ENCODE results near the gene COLQ. TPM values are rescaled to one million over a fixed set of nuclear protein-coding genes. Genes with fewer than 3 reads are reported as not detected.

Gene COLQ
- total RNA-seq, 4 donors from 2014 or later: 1.9 to 10.2 (median 3.6) TPM

- no peak for DNase-seq (ENCODE audit: low spot score in 2 of 2)
- no peaks in the 10 kb centered on the region for H3K4me1 ChIP-seq
- H3K36me3 ChIP-seq: peaks cover 0 to 71% (median 0%) of the 10 kb centered on the region in 3 donors
- H3K27ac ChIP-seq: no peak overlapping the region
- 88 to 90% methylated on average over 18 of the region's 18 CpGs for WGBS, 2 donors
- H3K4me3 ChIP-seq: no peak overlapping the region
- no peaks in the 10 kb centered on the region for H3K9me3 ChIP-seq
- TF ChIP-seq POLR2A (IDR thresholded peaks at IDR 0.05): no peak
- TF ChIP-seq, protein P1, sequence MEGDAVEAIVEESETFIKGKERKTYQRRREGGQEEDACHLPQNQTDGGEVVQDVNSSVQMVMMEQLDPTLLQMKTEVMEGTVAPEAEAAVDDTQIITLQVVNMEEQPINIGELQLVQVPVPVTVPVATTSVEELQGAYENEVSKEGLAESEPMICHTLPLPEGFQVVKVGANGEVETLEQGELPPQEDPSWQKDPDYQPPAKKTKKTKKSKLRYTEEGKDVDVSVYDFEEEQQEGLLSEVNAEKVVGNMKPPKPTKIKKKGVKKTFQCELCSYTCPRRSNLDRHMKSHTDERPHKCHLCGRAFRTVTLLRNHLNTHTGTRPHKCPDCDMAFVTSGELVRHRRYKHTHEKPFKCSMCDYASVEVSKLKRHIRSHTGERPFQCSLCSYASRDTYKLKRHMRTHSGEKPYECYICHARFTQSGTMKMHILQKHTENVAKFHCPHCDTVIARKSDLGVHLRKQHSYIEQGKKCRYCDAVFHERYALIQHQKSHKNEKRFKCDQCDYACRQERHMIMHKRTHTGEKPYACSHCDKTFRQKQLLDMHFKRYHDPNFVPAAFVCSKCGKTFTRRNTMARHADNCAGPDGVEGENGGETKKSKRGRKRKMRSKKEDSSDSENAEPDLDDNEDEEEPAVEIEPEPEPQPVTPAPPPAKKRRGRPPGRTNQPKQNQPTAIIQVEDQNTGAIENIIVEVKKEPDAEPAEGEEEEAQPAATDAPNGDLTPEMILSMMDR (IDR thresholded peaks at IDR 0.05): no peak
- no peak for TF ChIP-seq EP300 (IDR thresholded peaks at IDR 0.05)
- no peaks in the 10 kb centered on the region for H3K27me3 ChIP-seq
Measured at GRCh38 chr3:15451216-15452113, 70.0 kb downstream of the COLQ start.

GRCh38 chr3:15450438-15451215 lies 70.9 kb downstream of the COLQ start:
- no peaks in the 10 kb centered on the region for H3K4me1 ChIP-seq
- H3K36me3 ChIP-seq: peaks cover 0 to 63% (median 0%) of the 10 kb centered on the region in 3 donors
- DNase-seq (ENCODE audit: low spot score in 2 of 2): no peak
- 85 to 90% methylated on average over 12 of the region's 12 CpGs for WGBS, 2 donors
- H3K27me3 ChIP-seq: no peaks in the 10 kb centered on the region
- no peak for TF ChIP-seq EP300 (IDR thresholded peaks at IDR 0.05)
- TF ChIP-seq, protein P1 (IDR thresholded peaks at IDR 0.05): no peak
- no peak for TF ChIP-seq POLR2A (IDR thresholded peaks at IDR 0.05)
- H3K27ac ChIP-seq: no peak overlapping the region
- no peak overlapping the region for H3K4me3 ChIP-seq
- H3K9me3 ChIP-seq: no peaks in the 10 kb centered on the region

DNA sequence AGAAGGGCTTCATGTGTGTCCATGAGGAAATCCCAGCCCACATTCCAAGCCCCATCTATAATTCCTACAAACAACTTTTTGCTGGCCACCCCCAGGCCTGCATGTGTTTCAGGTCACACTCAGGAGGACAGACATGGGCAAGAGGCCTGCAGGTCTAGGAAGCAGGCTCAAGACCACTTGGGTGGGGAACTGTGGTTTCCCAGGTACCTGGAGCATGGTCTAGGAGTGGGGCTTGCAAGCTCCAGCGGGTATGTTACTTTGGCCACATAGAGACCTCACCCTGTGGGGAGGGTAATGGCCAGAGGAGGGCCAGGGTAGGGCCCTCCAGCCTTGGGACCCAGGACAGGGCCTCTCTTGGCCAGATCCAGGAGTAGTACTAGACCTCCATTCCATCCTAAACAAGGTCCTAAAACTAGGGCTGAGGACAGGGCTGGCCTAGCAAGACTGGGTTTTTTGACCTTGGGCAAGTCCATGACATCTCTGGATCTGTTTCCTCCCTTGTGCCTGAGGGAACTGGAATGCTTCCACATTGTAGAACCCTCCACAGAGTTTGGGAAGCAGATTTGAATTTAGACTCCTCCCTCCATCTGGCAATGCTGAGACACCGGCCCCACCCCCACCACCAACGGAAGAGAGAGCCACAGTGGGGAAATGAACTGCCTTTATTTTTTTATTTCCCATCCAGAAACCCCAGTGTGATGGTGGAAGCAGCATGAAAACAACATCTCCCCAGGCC lies 71.8 kb downstream of the COLQ start:
- no peak overlapping the region for H3K27ac ChIP-seq
- no peaks in the 10 kb centered on the region for H3K9me3 ChIP-seq
- H3K4me3 ChIP-seq: no peak overlapping the region
- peaks cover 0 to 63% (median 0%) of the 10 kb centered on the region in 3 donors for H3K36me3 ChIP-seq
- WGBS, 2 donors: 64 to 80% methylated on average over 3 of the region's 3 CpGs
- H3K27me3 ChIP-seq: no peaks in the 10 kb centered on the region
- DNase-seq (ENCODE audit: low spot score in 2 of 2): no peak
- TF ChIP-seq EP300 (IDR thresholded peaks at IDR 0.05): no peak
- TF ChIP-seq, protein P1 (IDR thresholded peaks at IDR 0.05): no peak
- no peak for TF ChIP-seq POLR2A (IDR thresholded peaks at IDR 0.05)
- H3K4me1 ChIP-seq: no peaks in the 10 kb centered on the region

- Histone ChIP-seq H3K4me1 (peaks cover 0 to 12% (median 4%) of the 10 kb centered on the region in 4 donors), H3K27me3 (no peaks in the 10 kb centered on the region), H3K9me3 (no peaks in the 10 kb centered on the region), H3K36me3 (peaks cover 0 to 54% (median 14%) of the 10 kb centered on the region in 3 donors), H3K27ac (peak overlapping the region in 1 of 4 donors; percentile 73), H3K4me3 (no peak overlapping the region)
- WGBS, 2 donors: 55 to 58% methylated on average over 4 of the region's 4 CpGs
- no peak for DNase-seq (ENCODE audit: low spot score in 2 of 2)
- TF ChIP-seq POLR2A (IDR thresholded peaks at IDR 0.05) (no peak), EP300 (IDR thresholded peaks at IDR 0.05) (no peak)
- TF ChIP-seq, protein P1 (IDR thresholded peaks at IDR 0.05): no peak
Measured at GRCh38 chr3:15443826-15444524, 77.5 kb downstream of the COLQ start.

Data from tibial nerve (tissue), 4 donors.